ENCODE results near the gene RPS2. TPM values are rescaled to one million over a fixed set of nuclear protein-coding genes. Genes with fewer than 3 reads are reported as not detected.

Gene RPS2
- total RNA-seq, 2 experiments from 2014 or later: 3,604 to 3,755 TPM

GRCh38 chr16:1912215-1912543, 52.4 kb downstream of the RPS2 start:
- CTCF ChIA-PET: no interaction called here
- Mint-ChIP-seq H3K9me3 (no peaks in the 10 kb centered on the region), H3K36me3 (ENCODE audit: low read depth) (no peaks in the 10 kb centered on the region), H3K27me3 (peaks cover 30% of the 10 kb centered on the region), H3K4me1 (ENCODE audit: low read depth) (no peaks in the 10 kb centered on the region), H3K27ac (no peak overlapping the region), H3K4me3 (no peak overlapping the region)
- TF ChIP-seq, protein P1, sequence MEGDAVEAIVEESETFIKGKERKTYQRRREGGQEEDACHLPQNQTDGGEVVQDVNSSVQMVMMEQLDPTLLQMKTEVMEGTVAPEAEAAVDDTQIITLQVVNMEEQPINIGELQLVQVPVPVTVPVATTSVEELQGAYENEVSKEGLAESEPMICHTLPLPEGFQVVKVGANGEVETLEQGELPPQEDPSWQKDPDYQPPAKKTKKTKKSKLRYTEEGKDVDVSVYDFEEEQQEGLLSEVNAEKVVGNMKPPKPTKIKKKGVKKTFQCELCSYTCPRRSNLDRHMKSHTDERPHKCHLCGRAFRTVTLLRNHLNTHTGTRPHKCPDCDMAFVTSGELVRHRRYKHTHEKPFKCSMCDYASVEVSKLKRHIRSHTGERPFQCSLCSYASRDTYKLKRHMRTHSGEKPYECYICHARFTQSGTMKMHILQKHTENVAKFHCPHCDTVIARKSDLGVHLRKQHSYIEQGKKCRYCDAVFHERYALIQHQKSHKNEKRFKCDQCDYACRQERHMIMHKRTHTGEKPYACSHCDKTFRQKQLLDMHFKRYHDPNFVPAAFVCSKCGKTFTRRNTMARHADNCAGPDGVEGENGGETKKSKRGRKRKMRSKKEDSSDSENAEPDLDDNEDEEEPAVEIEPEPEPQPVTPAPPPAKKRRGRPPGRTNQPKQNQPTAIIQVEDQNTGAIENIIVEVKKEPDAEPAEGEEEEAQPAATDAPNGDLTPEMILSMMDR (IDR thresholded peaks at IDR 0.05): no peak
- no peaks in the 10 kb centered on the region for H3K36me3 ChIP-seq (ENCODE audit: insufficient read depth, low read length)
- no peak overlapping the region for H3K4me3 ChIP-seq (ENCODE audit: low read length)
- intact Hi-C loops (cut with DNase I, micrococcal nuclease): no loop called here
- POLR2A ChIA-PET: no interaction called here
- ATAC-seq (ENCODE audit: poor library complexity) (no peak), DNase-seq (no peak)
- H3K27ac ChIP-seq (ENCODE audit: low read depth in 1 of 2, low read length in 2 of 2): no peak overlapping the region
- H3K27me3 ChIP-seq (ENCODE audit: control insufficient read depth in 1 of 2, insufficient read depth in 2 of 2, low read length in 2 of 2): peaks cover 13 to 38% of the 10 kb centered on the region in 2 experiments
- H3K9me3 ChIP-seq (ENCODE audit: control insufficient read depth in 1 of 2, insufficient read depth in 1 of 2, low read length in 2 of 2): peaks cover 0 to 5% of the 10 kb centered on the region in 2 experiments
- H3K4me1 ChIP-seq (ENCODE audit: insufficient read depth, low read length): no peaks in the 10 kb centered on the region

Other genes starting within 250 kb of the RPS2 start
- gene NME3, start 193.3 kb downstream of the RPS2 start, total RNA-seq: 10 to 100 TPM; 46.2 to 54.2 TPM
- 10 to 100 TPM; 28.6 to 30.8 TPM for gene EME2, start 192.0 kb downstream of the RPS2 start, total RNA-seq
- gene MRPS34, start 191.7 kb downstream of the RPS2 start, total RNA-seq: 10 to 100 TPM; 25.5 to 26.9 TPM
- gene SPSB3, start 182.3 kb downstream of the RPS2 start, total RNA-seq: 10 to 100 TPM; 86.3 to 87.6 TPM
- 10 to 100 TPM; 36.4 to 38.1 TPM for gene NUBP2, start 181.9 kb downstream of the RPS2 start, total RNA-seq
- gene IGFALS, start 171.1 kb downstream of the RPS2 start, total RNA-seq: under 1 TPM; 0.67 to 0.80 TPM
- gene HAGH, start 138.0 kb downstream of the RPS2 start, total RNA-seq: 10 to 100 TPM; 20.9 to 22.7 TPM
- gene FAHD1, start 137.6 kb downstream of the RPS2 start, total RNA-seq: 1 to 10 TPM; 4.1 to 4.5 TPM
- not detected for gene MEIOB, start 92.7 kb downstream of the RPS2 start, total RNA-seq
- gene HS3ST6, start 46.4 kb downstream of the RPS2 start, total RNA-seq: not detected
- gene MSRB1, start 21.6 kb downstream of the RPS2 start, total RNA-seq: 1 to 10 TPM; 2.3 to 2.4 TPM
- gene RPL3L, start 10.1 kb downstream of the RPS2 start, total RNA-seq: not detected
- gene NDUFB10, start 5.3 kb downstream of the RPS2 start, total RNA-seq: 10 to 100 TPM; 40.7 to 41.1 TPM
- gene RNF151, start 2.0 kb upstream of the RPS2 start, total RNA-seq: not detected
- 10 to 100 TPM; 12.7 to 15.5 TPM for gene TBL3, start 7.2 kb upstream of the RPS2 start, total RNA-seq
- under 1 TPM; 0.56 to 0.99 TPM for gene NOXO1, start 16.6 kb upstream of the RPS2 start, total RNA-seq
- 10 to 100 TPM; 14.5 TPM for gene GFER, start 19.4 kb upstream of the RPS2 start, total RNA-seq
- 1 to 10 TPM; 3.8 to 3.9 TPM for gene SYNGR3, start 25.1 kb upstream of the RPS2 start, total RNA-seq
- gene ZNF598, start 45.0 kb upstream of the RPS2 start, total RNA-seq: 10 to 100 TPM; 39.7 to 43.6 TPM
- gene NPW, start 55.0 kb upstream of the RPS2 start, total RNA-seq: under 1 TPM in 1 of 2 experiments, not detected in 1; 0.80 TPM
- 1 to 10 TPM; 1.9 to 2.0 TPM for gene NHERF2, start 62.1 kb upstream of the RPS2 start, total RNA-seq
- 1 to 10 TPM; 2.7 to 2.9 TPM for gene NTHL1, start 83.0 kb upstream of the RPS2 start, total RNA-seq
- 10 to 100 TPM; 83.0 to 85.0 TPM for gene TSC2, start 83.2 kb upstream of the RPS2 start, total RNA-seq
- 10 to 100 TPM; 80.3 to 85.6 TPM for gene PKD1, start 171.1 kb upstream of the RPS2 start, total RNA-seq
- gene RAB26, start 183.8 kb upstream of the RPS2 start, total RNA-seq: not detected
- gene TRAF7, start 191.0 kb upstream of the RPS2 start, total RNA-seq: 10 to 100 TPM; 19.9 to 24.0 TPM
- under 1 TPM in 1 of 2 experiments, not detected in 1; 0.06 TPM for gene CASKIN1, start 231.8 kb upstream of the RPS2 start, total RNA-seq
- gene MLST8, start 240.6 kb upstream of the RPS2 start, total RNA-seq: 10 to 100 TPM; 22.9 to 26.4 TPM
- gene BRICD5, start 246.0 kb upstream of the RPS2 start, total RNA-seq: 1 to 10 TPM; 4.2 to 5.0 TPM